Right atrium auricular region (tissue), 2 donors: Measurements from ENCODE around the gene ITSN1. TPM values are rescaled to one million over a fixed set of nuclear protein-coding genes. Genes with fewer than 3 reads are reported as not detected.
A peak's percentile ranks its signal among the peaks of the same experiment; 100 is the strongest.

Experiments
- DNase-seq: peaks from one replicate; pipeline ENCODE4 v3.0.0-alpha.2; 2019; ENCODE audit warnings: low spot score
- H3K27ac ChIP-seq, 2 donors: fragments of 200-600 bp; sonication (generic); 1 replicate in 1 of 2; 2 replicates in 1 of 2; pipeline ENCODE4 v1.5.1; 2016 to 2019
- H3K27me3 ChIP-seq, 2 donors: fragments of 200-600 bp; sonication (generic); one replicate each; pipeline versions ENCODE4 v1.5.1 to v1.6.0; 2017 to 2019
- H3K36me3 ChIP-seq: fragments of 200-600 bp; sonication (generic); one replicate; pipeline ENCODE4 v1.5.1; 2016
- H3K4me1 ChIP-seq, 2 donors: fragments of 200-600 bp; sonication (generic); one replicate each; pipeline versions ENCODE4 v1.5.1 to v1.6.0; 2017 to 2019
- H3K4me3 ChIP-seq, 2 donors: fragments of 200-600 bp; sonication (generic); 1 replicate in 1 of 2; 2 replicates in 1 of 2; pipeline ENCODE4 v1.5.1; 2017 to 2019; ENCODE audit warnings: mild to moderate bottlenecking in 1 of 2, moderate library complexity in 1 of 2
- H3K9me3 ChIP-seq, 2 donors: fragments of 200-600 bp; sonication (generic); one replicate each; pipeline ENCODE4 v1.5.1; 2019
- total RNA-seq, 2 donors: library from RNA; depleted of rRNA; stranded (reverse); fragments of >200 nt; gene quantifications; one replicate each; pipeline ENCODE4 v1.1.0, GENCODE V29; 2016
- TF ChIP-seq, protein P1 (sequence below), 2 donors: fragments of 200-600 bp; sonication (generic); IDR thresholded peaks; one replicate each; pipeline ENCODE4 v1.5.1; 2019; ENCODE audit warnings: antibody characterized with exemption in 2 of 2

The ITSN1 gene
- total RNA-seq, 2 donors from 2014 or later, result 49.9 to 54.9 TPM

DNA sequence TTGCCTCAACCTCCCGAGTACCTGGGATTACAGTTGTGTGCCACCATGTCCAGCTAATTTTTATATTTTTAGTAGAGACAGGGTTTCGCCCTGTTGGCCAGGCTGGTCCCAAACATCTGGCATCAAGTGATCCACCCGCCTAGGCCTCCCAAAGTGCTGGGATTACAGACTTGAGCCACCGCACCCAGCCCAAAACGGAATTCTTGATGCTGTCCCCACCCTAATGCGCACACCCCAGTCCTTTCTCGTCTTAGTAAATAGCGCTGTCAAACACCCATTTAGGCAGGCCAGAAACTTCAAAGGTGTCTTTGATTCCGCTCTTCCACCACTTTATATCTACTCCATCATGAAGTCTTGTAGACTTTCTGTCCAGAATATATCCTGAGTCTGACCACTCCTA lies 35.1 kb downstream of the ITSN1 start:
- Histone ChIP-seq H3K9me3 (no peaks in the 10 kb centered on the region), H3K36me3 (no peaks in the 10 kb centered on the region), H3K4me1 (peaks cover 0 to 16% of the 10 kb centered on the region in 2 donors), H3K4me3 (no peak overlapping the region), H3K27me3 (no peaks in the 10 kb centered on the region), H3K27ac (no peak overlapping the region)
- TF ChIP-seq, protein P1, sequence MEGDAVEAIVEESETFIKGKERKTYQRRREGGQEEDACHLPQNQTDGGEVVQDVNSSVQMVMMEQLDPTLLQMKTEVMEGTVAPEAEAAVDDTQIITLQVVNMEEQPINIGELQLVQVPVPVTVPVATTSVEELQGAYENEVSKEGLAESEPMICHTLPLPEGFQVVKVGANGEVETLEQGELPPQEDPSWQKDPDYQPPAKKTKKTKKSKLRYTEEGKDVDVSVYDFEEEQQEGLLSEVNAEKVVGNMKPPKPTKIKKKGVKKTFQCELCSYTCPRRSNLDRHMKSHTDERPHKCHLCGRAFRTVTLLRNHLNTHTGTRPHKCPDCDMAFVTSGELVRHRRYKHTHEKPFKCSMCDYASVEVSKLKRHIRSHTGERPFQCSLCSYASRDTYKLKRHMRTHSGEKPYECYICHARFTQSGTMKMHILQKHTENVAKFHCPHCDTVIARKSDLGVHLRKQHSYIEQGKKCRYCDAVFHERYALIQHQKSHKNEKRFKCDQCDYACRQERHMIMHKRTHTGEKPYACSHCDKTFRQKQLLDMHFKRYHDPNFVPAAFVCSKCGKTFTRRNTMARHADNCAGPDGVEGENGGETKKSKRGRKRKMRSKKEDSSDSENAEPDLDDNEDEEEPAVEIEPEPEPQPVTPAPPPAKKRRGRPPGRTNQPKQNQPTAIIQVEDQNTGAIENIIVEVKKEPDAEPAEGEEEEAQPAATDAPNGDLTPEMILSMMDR (IDR thresholded peaks at IDR 0.05), result no peak
- DNase-seq, result no peak

DNA sequence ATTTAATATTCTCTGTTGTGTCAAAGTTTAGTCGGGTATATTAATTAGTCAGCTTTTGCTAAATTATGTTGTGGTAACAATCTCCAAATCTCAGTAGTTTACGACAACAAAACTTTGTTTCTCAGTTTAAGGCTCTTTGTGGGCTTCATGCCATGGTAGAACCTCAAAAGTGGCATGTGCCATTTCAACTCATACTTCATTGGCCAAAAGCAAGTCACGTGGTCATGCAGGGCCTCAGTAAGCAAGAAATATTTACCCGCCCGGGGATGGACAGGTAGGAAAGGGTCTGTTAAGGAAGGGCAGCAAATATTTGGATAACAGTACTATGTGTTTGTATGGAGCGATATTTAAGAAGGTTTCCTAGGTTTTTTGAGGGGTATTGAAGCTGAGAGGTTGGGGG lies 38.6 kb downstream of the ITSN1 start:
- Histone ChIP-seq H3K4me3 (no peak overlapping the region), H3K4me1 (peaks cover 0 to 40% of the 10 kb centered on the region in 2 donors), H3K27me3 (no peaks in the 10 kb centered on the region), H3K36me3 (no peaks in the 10 kb centered on the region), H3K9me3 (no peaks in the 10 kb centered on the region), H3K27ac (no peak overlapping the region)
- TF ChIP-seq, protein P1 (IDR thresholded peaks at IDR 0.05), result no peak
- no peak for DNase-seq

DNA sequence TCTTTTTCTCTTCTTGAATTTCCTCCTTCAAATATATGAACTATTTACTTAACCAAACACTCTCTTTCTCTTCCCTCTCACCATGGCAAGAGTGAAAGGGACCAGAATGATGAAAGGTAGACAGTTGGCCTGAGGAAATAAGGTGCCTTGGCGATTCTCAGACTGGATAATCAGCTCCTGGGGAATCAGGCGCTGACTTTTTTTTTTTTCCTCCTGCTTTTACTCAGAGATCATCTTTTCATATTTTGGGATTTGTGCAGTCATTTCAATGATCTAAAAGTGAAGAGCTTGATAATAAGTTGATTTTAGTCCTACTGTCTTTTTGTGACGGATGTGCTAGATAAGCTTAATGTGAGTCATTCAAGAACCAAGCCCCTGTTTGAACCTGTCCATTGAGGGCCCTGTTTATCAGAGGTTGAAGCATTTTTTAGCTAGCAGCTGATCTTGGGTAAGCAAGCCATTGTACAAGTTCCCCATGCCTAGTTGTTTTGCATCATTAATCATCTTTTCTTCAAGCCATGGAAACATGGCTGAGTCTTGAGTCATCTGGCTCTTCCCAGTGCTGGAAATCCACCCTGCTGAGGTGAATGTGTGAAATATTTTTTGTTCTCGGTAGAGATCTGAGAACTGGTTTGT lies 40.8 kb downstream of the ITSN1 start:
- Histone ChIP-seq H3K4me3 (no peak overlapping the region), H3K9me3 (no peaks in the 10 kb centered on the region), H3K27me3 (no peaks in the 10 kb centered on the region), H3K27ac (peak overlapping the region in 1 of 2 donors; percentile 24), H3K36me3 (no peaks in the 10 kb centered on the region), H3K4me1 (peaks cover 0 to 60% of the 10 kb centered on the region in 2 donors)
- TF ChIP-seq, protein P1 (IDR thresholded peaks at IDR 0.05), result no peak
- DNase-seq, result no peak

DNA sequence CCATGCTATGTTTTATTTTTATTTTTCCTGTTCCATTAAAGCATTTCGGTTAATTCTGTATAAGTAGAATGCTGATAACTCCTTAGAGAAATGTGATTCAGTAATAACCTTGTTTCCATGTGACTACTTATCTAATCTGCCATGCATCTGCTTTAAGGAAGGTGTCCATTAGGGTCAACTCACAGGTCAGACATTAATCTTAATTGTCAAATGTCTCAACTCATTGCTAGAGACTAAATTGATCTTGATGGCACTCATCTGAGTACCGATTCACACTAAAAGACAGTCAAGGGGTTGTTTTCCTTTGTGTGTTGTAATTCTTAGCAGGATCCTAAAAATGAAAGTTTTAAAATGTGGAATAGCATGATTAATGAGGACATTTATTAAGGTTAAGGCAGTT lies 41.8 kb downstream of the ITSN1 start:
- no peaks in the 10 kb centered on the region for H3K9me3 ChIP-seq
- peak overlapping the region; percentile 59 to 79 for H3K27ac ChIP-seq
- TF ChIP-seq, protein P1 (IDR thresholded peaks at IDR 0.05), result no peak
- DNase-seq, result no peak
- H3K36me3 ChIP-seq, result no peaks in the 10 kb centered on the region
- H3K4me3 ChIP-seq, result no peak overlapping the region
- peaks cover 0 to 63% of the 10 kb centered on the region in 2 donors for H3K4me1 ChIP-seq
- no peaks in the 10 kb centered on the region for H3K27me3 ChIP-seq

DNA sequence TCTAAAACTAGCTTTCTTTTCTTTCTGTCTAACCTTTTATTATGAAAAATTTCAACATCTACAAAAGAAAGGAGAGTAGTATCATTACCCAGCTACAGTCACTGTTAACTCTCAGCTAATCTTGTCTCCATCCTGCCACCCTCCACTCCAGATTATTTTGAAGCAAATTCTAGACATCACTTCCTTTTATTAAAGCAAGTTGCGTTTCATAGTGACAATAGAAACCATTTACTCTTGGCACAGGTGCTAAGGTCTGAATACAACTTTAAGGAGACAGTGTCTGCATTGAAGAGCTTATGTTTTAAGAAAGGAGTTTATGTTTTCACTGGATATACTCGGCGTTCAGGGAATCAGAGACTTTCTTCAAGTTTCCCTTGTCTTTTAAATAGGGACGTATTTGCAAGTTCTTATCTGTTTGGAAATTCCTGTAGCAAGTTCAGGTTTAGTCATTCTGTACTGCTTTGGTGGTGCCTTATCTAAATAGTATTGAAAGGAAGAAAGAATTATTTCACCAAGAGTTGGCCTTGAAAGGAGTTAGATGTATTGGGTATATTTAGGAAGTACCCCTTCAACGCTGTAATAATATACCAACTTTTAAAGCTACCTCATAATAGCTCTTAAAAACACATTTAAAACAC lies 42.7 kb downstream of the ITSN1 start:
- H3K4me3 ChIP-seq, result no peak overlapping the region
- H3K27ac ChIP-seq, result peak overlapping the region; percentile 59 to 79
- DNase-seq, result no peak
- peaks cover 0 to 73% of the 10 kb centered on the region in 2 donors for H3K4me1 ChIP-seq
- H3K36me3 ChIP-seq, result no peaks in the 10 kb centered on the region
- H3K9me3 ChIP-seq, result no peaks in the 10 kb centered on the region
- TF ChIP-seq, protein P1 (IDR thresholded peaks at IDR 0.05), result no peak
- no peaks in the 10 kb centered on the region for H3K27me3 ChIP-seq
